Measurements from ENCODE around the gene TCF7L2. TPM values are rescaled to one million over a fixed set of nuclear protein-coding genes. Genes with fewer than 3 reads are reported as not detected.

TCF7L2 gene
- total RNA-seq, 2 donors from 2014 or later = 9.1 to 25.7 TPM

DNA sequence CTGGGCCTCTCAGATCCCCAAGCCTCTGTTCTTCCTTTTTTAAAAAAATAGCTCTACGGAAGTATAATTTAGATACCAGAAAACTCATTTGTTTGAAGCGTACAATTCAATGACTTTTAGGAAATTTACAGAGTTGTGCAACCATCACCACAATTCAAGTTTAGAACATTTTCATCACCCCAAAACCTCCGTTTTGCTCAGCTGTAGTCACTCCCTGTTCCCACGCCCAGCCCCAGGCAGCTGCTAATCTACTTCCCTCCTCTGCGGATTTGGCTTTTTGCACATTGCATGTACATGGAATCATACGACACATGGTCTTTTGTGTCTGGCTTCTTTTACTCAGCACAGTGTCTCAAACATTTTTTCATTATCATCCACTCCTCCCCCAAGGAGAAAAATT, 229.2 kb downstream of the TCF7L2 start:
- H3K27me3 ChIP-seq = no peaks in the 10 kb centered on the region
- H3K4me1 ChIP-seq = no peaks in the 10 kb centered on the region
- ATAC-seq (no peak), DNase-seq (peak in 1 of 4 donors; percentile 49)
- H3K36me3 ChIP-seq (replicated peaks in 1 of 2; ENCODE audit: insufficient read depth in 1 of 2, low read depth in 2 of 2) = no peaks in the 10 kb centered on the region
- H3K4me3 ChIP-seq = no peak overlapping the region
- TF ChIP-seq, protein P1, sequence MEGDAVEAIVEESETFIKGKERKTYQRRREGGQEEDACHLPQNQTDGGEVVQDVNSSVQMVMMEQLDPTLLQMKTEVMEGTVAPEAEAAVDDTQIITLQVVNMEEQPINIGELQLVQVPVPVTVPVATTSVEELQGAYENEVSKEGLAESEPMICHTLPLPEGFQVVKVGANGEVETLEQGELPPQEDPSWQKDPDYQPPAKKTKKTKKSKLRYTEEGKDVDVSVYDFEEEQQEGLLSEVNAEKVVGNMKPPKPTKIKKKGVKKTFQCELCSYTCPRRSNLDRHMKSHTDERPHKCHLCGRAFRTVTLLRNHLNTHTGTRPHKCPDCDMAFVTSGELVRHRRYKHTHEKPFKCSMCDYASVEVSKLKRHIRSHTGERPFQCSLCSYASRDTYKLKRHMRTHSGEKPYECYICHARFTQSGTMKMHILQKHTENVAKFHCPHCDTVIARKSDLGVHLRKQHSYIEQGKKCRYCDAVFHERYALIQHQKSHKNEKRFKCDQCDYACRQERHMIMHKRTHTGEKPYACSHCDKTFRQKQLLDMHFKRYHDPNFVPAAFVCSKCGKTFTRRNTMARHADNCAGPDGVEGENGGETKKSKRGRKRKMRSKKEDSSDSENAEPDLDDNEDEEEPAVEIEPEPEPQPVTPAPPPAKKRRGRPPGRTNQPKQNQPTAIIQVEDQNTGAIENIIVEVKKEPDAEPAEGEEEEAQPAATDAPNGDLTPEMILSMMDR (IDR thresholded peaks at IDR 0.05) = no peak
- TF ChIP-seq POLR2A (IDR thresholded peaks at IDR 0.05) = no peak
- 66 to 88% methylated on average over 6 of the region's 6 CpGs for WGBS, 2 donors
- H3K9me3 ChIP-seq = no peaks in the 10 kb centered on the region
- intact Hi-C loops (cut with DNase I) = no loop called here
- no peak overlapping the region for H3K27ac ChIP-seq

DNA sequence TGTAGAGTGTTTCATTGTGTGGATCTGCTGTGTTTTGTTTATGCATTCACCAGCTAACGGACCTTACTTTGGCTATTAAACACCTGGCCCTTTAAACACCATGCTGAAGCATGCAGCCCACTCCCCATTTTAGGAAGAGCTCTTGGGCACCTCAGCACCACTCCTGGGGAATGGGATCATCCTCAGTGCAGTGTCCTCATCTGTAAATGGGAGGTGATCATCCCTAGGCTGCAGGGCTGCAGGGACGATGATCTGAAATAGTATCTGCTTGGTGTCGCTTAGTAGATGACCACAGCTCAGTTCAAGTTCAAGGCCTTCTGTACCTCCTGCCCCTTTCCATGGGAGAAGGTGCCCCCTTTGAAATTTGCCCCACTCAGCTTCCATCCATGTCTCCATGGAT, 229.9 kb downstream of the TCF7L2 start:
- intact Hi-C loops (cut with DNase I) = no loop called here
- Histone ChIP-seq H3K27ac (no peak overlapping the region), H3K9me3 (no peaks in the 10 kb centered on the region), H3K36me3 (replicated peaks in 1 of 2; ENCODE audit: insufficient read depth in 1 of 2, low read depth in 2 of 2) (no peaks in the 10 kb centered on the region), H3K27me3 (no peaks in the 10 kb centered on the region), H3K4me3 (no peak overlapping the region), H3K4me1 (no peaks in the 10 kb centered on the region)
- ATAC-seq (no peak), DNase-seq (no peak)
- WGBS, 2 donors = 88 to 91% methylated on average over 3 of the region's 3 CpGs
- TF ChIP-seq, protein P1 (IDR thresholded peaks at IDR 0.05) = no peak
- TF ChIP-seq POLR2A (IDR thresholded peaks at IDR 0.05) = no peak

DNA sequence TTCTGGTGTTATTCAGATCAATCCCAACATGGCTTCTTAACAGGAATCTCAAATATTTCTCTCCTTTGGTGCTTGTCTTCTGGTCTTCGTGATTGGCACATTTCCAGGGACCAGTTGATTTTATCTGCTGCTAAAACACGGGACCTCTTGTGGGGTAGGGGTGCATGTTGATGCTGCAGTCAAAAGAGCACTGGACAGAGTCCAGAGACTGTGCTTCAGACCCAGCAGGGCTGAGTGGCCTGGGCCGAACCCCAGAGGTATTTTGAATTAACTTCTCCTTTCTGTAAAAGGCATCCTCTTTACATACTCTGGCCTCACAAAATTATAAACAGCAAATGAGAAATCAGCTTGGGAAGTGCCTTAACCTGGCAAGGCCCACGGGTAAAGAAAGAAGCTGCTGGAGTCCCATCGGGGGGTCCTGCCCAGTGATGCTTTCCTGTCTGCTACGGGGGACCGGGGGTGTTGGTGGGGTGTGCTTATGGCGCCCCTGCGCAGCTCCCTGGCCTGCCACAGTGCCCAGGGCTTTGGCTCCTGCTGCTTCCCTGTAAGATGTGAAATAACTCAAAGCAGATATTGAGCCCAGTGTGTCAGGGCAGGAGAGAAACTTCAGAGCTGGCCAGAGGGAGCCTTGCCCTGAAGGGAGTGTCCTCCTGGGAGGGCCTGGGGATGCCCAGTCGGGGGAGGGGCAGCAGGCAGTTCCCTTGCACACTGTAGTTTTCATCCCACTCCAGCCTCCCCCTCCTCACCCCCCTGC, 230.5 kb downstream of the TCF7L2 start:
- H3K9me3 ChIP-seq = no peaks in the 10 kb centered on the region
- H3K27ac ChIP-seq = no peak overlapping the region
- H3K36me3 ChIP-seq (replicated peaks in 1 of 2; ENCODE audit: insufficient read depth in 1 of 2, low read depth in 2 of 2) = no peaks in the 10 kb centered on the region
- intact Hi-C loops (cut with DNase I) = no loop called here
- no peaks in the 10 kb centered on the region for H3K27me3 ChIP-seq
- ATAC-seq (no peak), DNase-seq (no peak)
- no peak for TF ChIP-seq POLR2A (IDR thresholded peaks at IDR 0.05)
- TF ChIP-seq, protein P1 (IDR thresholded peaks at IDR 0.05) = no peak
- H3K4me1 ChIP-seq = no peaks in the 10 kb centered on the region
- 58 to 59% methylated on average over 9 to 10 of the region's 10 CpGs for WGBS, 2 donors
- H3K4me3 ChIP-seq = no peak overlapping the region

DNA sequence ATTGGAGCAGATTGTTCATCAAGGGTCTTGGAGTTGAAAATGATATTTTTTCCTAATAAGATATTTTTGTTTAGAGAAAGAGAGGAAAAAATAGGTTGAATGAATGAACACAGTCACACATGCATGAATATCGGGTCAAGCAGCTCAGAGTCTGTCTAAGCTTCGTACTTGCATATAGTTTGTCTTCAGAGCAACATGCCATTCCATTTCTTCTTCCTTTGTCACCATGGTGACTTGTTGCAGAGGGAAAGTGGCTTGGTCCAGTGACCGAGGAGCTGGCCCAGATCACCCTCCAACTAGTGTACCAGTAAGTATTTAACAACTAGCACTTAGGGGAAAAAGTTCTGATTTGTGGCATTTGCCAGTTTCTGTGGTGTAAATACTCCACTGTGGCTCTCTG, 232.1 kb downstream of the TCF7L2 start:
- no peak overlapping the region for H3K27ac ChIP-seq
- peaks cover 7% of the 10 kb centered on the region for H3K4me1 ChIP-seq
- intact Hi-C loops (cut with DNase I) = no loop called here
- no peak for TF ChIP-seq POLR2A (IDR thresholded peaks at IDR 0.05)
- TF ChIP-seq, protein P1 (IDR thresholded peaks at IDR 0.05) = no peak
- H3K27me3 ChIP-seq = no peaks in the 10 kb centered on the region
- DNase-seq (no peak), ATAC-seq (no peak)
- H3K36me3 ChIP-seq (replicated peaks in 1 of 2; ENCODE audit: insufficient read depth in 1 of 2, low read depth in 2 of 2) = no peaks in the 10 kb centered on the region
- no peaks in the 10 kb centered on the region for H3K9me3 ChIP-seq
- H3K4me3 ChIP-seq = no peak overlapping the region
- WGBS, 2 donors = 90 to 92% methylated on average over 3 of the region's 3 CpGs

- H3K4me1 ChIP-seq = peaks cover 18% of the 10 kb centered on the region
- 88 to 89% methylated on average over 13 of the region's 13 CpGs for WGBS, 2 donors
- no peak for TF ChIP-seq POLR2A (IDR thresholded peaks at IDR 0.05)
- TF ChIP-seq, protein P1 (IDR thresholded peaks at IDR 0.05) = no peak
- ATAC-seq (no peak), DNase-seq (no peak)
- no peaks in the 10 kb centered on the region for H3K9me3 ChIP-seq
- intact Hi-C loops (cut with DNase I) = no loop called here
- no peak overlapping the region for H3K4me3 ChIP-seq
- no peaks in the 10 kb centered on the region for H3K27me3 ChIP-seq
- H3K27ac ChIP-seq = no peak overlapping the region
- H3K36me3 ChIP-seq (replicated peaks in 1 of 2; ENCODE audit: insufficient read depth in 1 of 2, low read depth in 2 of 2) = no peaks in the 10 kb centered on the region
Measured at GRCh38 chr10:113183573-113183972, 233.5 kb downstream of the TCF7L2 start.

Data from body of pancreas (tissue), 4 donors.